Trophoblast cell (in vitro differentiated cells and primary cell): ENCODE results near the gene POU3F3.

Experiments
- DNase-seq, 2 donors: peaks; one replicate each; pipeline ENCODE4 v3.0.0-alpha.2; 2016
- H2AFZ ChIP-seq: 2 replicates; pipeline ENCODE4 v1.6.1; 2013; ENCODE audit warnings: low read length, moderate library complexity, mild to moderate bottlenecking; ENCODE audit not compliant: insufficient read depth, poor library complexity
- H2AK5ac ChIP-seq: 2 replicates; pipeline ENCODE4 v1.6.1; 2013; ENCODE audit warnings: mild to moderate bottlenecking, low read length
- H2BK120ac ChIP-seq: 2 replicates; pipeline ENCODE4 v1.6.1; 2013; ENCODE audit warnings: low read length, mild to moderate bottlenecking, moderate library complexity; ENCODE audit not compliant: insufficient read depth, poor library complexity
- H2BK12ac ChIP-seq: 2 replicates; pipeline ENCODE4 v1.6.1; 2013; ENCODE audit warnings: mild to moderate bottlenecking, low read length, moderate library complexity
- H2BK5ac ChIP-seq: 2 replicates; pipeline ENCODE4 v1.6.1; 2013; ENCODE audit warnings: low read length, low read depth, moderate library complexity, mild to moderate bottlenecking; ENCODE audit not compliant: poor library complexity
- H3K14ac ChIP-seq: 2 replicates; pipeline ENCODE4 v1.6.1; 2013; ENCODE audit warnings: mild to moderate bottlenecking, low read length
- H3K18ac ChIP-seq: 2 replicates; pipeline ENCODE4 v1.6.1; 2013; ENCODE audit warnings: mild to moderate bottlenecking, low read length
- H3K23ac ChIP-seq: 2 replicates; pipeline ENCODE4 v1.6.1; 2013; ENCODE audit warnings: low read length
- H3K27ac ChIP-seq: 2 replicates; pipeline ENCODE4 v1.5.1; 2013; ENCODE audit warnings: low read depth, mild to moderate bottlenecking, inconsistent platforms, low read length, moderate library complexity
- H3K27me3 ChIP-seq: 2 replicates; pipeline ENCODE4 v1.6.1; 2013; ENCODE audit warnings: inconsistent platforms, mild to moderate bottlenecking, low read length, moderate library complexity; ENCODE audit not compliant: insufficient read depth
- H3K36me3 ChIP-seq, 2 experiments: 1 replicate in 1 of 2; 2 replicates in 1 of 2; pipeline ENCODE4 v1.6.1; 2013; ENCODE audit warnings: low read length in 2 of 2, mild to moderate bottlenecking in 2 of 2, moderate library complexity in 1 of 2; ENCODE audit not compliant: insufficient read depth in 2 of 2, control insufficient read depth in 1 of 2
- H3K4ac ChIP-seq: 2 replicates; pipeline ENCODE4 v1.6.1; 2013; ENCODE audit warnings: low read depth, mild to moderate bottlenecking, low read length, moderate library complexity
- H3K4me1 ChIP-seq, 2 experiments: 1 replicate in 1 of 2; 2 replicates in 1 of 2; pipeline ENCODE4 v1.6.1; 2013; ENCODE audit warnings: low read length in 2 of 2, mild to moderate bottlenecking in 2 of 2, moderate library complexity in 1 of 2; ENCODE audit not compliant: insufficient read depth in 2 of 2, control insufficient read depth in 1 of 2
- H3K4me2 ChIP-seq: 2 replicates; pipeline ENCODE4 v1.6.1; 2013; ENCODE audit warnings: inconsistent platforms, mild to moderate bottlenecking, low read length, moderate library complexity
- H3K4me3 ChIP-seq: 2 replicates; pipeline ENCODE4 v1.5.1; 2013; ENCODE audit warnings: mild to moderate bottlenecking, low read depth, low read length, inconsistent platforms
- H3K79me1 ChIP-seq: one replicate; pipeline ENCODE4 v1.6.1; 2013; ENCODE audit warnings: low read length
- H3K79me2 ChIP-seq: 2 replicates; pipeline ENCODE4 v1.6.1; 2013; ENCODE audit warnings: low read length, mild to moderate bottlenecking; ENCODE audit not compliant: control insufficient read depth, insufficient read depth, poor library complexity
- H3K9ac ChIP-seq: 2 replicates; pipeline ENCODE4 v1.6.1; 2013; ENCODE audit warnings: mild to moderate bottlenecking, low read length
- H3K9me3 ChIP-seq: 2 replicates; pipeline ENCODE4 v1.6.1; 2013; ENCODE audit warnings: low read depth, mild to moderate bottlenecking, control low read depth, inconsistent platforms, low read length; ENCODE audit not compliant: insufficient read depth
- H4K12ac ChIP-seq: 2 replicates; pipeline ENCODE4 v1.6.1; 2013; ENCODE audit warnings: low read depth, mild to moderate bottlenecking, low read length, moderate library complexity
- H4K8ac ChIP-seq: 2 replicates; pipeline ENCODE4 v1.6.1; 2013; ENCODE audit warnings: low read depth, mild to moderate bottlenecking, low read length, moderate library complexity
- H4K91ac ChIP-seq: one replicate; pipeline ENCODE4 v1.6.1; 2013; ENCODE audit warnings: low read depth, mild to moderate bottlenecking, low read length, moderate library complexity
- WGBS: extraction: QIAGEN DNeasy Blood & Tissue Kit; methylation state at CpG from one replicate; pipeline ENCODE4 v1.1.7; 2013; ENCODE audit warnings: missing lambda C conversion rate; ENCODE audit not compliant: insufficient read length, insufficient coverage; ENCODE audit errors: extremely low coverage; 5-methylcytosine and 5-hydroxymethylcytosine counted together

Gene POU3F3

GRCh38 chr2:104845552-104845931, 8.4 kb upstream of the POU3F3 start:
- peaks cover 71% of the 10 kb centered on the region for H3K27me3 ChIP-seq
- no peak overlapping the region for H3K18ac ChIP-seq
- H3K4me2 ChIP-seq: no peak overlapping the region
- H3K9me3 ChIP-seq: peaks cover 2% of the 10 kb centered on the region
- no peak overlapping the region for H4K91ac ChIP-seq
- no peak overlapping the region for H2AFZ ChIP-seq
- H3K36me3 ChIP-seq: no peaks in the 10 kb centered on the region
- no peak overlapping the region for H4K8ac ChIP-seq
- peaks cover 16 to 20% of the 10 kb centered on the region in 2 experiments for H3K4me1 ChIP-seq
- H2BK5ac ChIP-seq: no peak overlapping the region
- no peak overlapping the region for H3K9ac ChIP-seq
- H3K4me3 ChIP-seq: no peak overlapping the region
- no peak overlapping the region for H3K27ac ChIP-seq
- H2BK120ac ChIP-seq: no peak overlapping the region
- no peak overlapping the region for H4K12ac ChIP-seq
- no peaks in the 10 kb centered on the region for H3K79me1 ChIP-seq
- no peak overlapping the region for H2AK5ac ChIP-seq
- DNase-seq: no peak
- no peaks in the 10 kb centered on the region for H3K79me2 ChIP-seq
- no CpG with 5 or more reads among the region's 13 CpGs for WGBS
- no peak overlapping the region for H3K4ac ChIP-seq
- H3K14ac ChIP-seq: no peak overlapping the region
- H2BK12ac ChIP-seq: no peak overlapping the region
- no peak overlapping the region for H3K23ac ChIP-seq

DNA sequence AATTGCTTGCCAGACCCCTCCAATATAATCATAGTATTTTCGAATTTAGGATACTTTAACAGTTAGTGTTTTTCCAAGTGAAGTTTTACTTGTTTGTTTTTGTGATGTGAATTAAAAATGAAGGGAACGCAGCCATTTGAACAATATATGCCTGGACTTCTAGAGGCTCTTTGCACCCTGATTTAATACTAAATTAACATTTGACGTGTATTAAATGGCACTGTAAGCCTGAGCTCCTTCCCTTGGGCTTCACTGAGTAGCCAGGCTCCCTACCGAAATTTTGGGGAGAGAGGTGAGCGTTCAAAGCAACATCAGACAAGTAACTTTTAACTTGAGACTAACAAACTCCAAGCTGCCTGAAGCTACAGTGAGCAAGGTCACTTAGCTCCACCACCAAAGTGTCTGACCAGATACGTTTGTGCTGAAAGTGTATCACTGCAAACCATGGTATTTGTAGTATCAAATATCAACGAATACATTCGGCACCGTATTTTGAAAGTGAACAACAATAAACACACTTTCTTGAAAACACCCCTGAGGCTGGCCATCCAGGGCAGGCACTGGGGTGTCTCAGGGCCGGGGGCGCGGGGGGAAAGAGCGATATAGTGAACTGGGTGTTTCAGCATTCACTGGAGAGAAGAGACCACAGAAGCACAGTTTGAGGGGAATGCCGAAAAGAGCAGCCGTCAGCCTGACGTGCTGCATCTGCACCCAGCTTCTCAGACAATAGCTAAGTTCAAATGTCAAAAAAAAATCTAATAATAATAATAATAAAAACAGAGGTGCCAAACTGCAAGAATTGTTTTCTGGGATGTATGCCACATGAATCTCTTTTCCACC, 7.7 kb upstream of the POU3F3 start:
- Histone ChIP-seq H4K12ac (no peak overlapping the region), H3K9me3 (peaks cover 2% of the 10 kb centered on the region), H3K79me2 (no peaks in the 10 kb centered on the region), H3K9ac (no peak overlapping the region), H3K27ac (no peak overlapping the region), H3K4me1 (peaks cover 16 to 20% of the 10 kb centered on the region in 2 experiments), H3K27me3 (peaks cover 77% of the 10 kb centered on the region), H2BK5ac (no peak overlapping the region), H2AFZ (no peak overlapping the region), H3K36me3 (no peaks in the 10 kb centered on the region), H3K18ac (no peak overlapping the region), H2BK12ac (no peak overlapping the region), H3K4ac (no peak overlapping the region), H4K8ac (no peak overlapping the region), H2BK120ac (no peak overlapping the region), H3K4me3 (no peak overlapping the region), H3K79me1 (no peaks in the 10 kb centered on the region), H3K4me2 (no peak overlapping the region), H4K91ac (no peak overlapping the region), H2AK5ac (no peak overlapping the region), H3K23ac (no peak overlapping the region), H3K14ac (no peak overlapping the region)
- DNase-seq: no peak
- WGBS: no CpG with 5 or more reads among the region's 16 CpGs

DNA sequence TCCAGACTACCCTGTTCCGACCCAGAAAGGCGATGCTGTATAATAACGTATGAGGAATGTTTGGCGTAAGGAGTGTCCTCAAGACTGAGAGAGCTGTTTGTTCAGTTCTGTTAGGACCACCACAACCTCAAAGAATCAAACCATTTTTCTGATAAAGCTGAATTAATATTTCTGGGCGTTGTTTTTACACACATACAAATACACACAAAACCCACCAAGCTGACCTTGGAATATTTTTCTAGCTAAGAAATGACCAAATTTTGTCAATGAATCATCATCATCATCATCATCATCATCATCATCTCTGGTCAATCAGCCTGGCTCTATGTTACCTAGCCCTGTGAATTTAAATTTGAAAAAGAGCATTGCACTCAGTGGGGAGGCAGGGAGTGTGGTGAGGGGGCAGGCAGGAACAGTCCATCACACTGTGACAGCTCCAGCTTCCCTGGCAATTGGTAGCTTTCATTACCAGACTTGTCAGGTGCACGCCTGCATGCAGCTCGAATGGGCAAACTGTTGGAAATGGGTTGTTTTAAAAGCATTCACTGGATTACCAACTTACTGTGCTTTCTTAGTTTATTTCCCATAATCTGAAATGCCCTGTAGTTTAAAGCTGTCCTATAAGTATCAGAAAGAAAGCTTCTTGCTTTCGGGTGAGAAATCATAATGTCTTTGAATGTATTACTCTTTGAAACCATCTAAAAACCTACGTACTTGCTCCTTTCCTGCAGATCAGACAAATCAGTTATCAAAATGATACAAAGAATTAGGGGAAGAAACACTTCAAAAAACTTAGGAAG, 6.9 kb upstream of the POU3F3 start:
- no peak for DNase-seq
- Histone ChIP-seq H3K9me3 (peaks cover 2% of the 10 kb centered on the region), H3K4ac (no peak overlapping the region), H3K79me1 (no peaks in the 10 kb centered on the region), H2BK5ac (no peak overlapping the region), H3K9ac (no peak overlapping the region), H2BK12ac (no peak overlapping the region), H3K36me3 (no peaks in the 10 kb centered on the region), H4K91ac (no peak overlapping the region), H3K27ac (no peak overlapping the region), H3K79me2 (no peaks in the 10 kb centered on the region), H3K4me2 (no peak overlapping the region), H3K23ac (peak overlapping the region; percentile 87), H2AK5ac (no peak overlapping the region), H3K14ac (no peak overlapping the region), H4K8ac (no peak overlapping the region), H4K12ac (no peak overlapping the region), H2BK120ac (no peak overlapping the region), H3K18ac (no peak overlapping the region), H3K4me3 (no peak overlapping the region), H2AFZ (no peak overlapping the region), H3K27me3 (peaks cover 81% of the 10 kb centered on the region), H3K4me1 (peaks cover 16 to 20% of the 10 kb centered on the region in 2 experiments)
- no CpG with 5 or more reads among the region's 9 CpGs for WGBS

- Histone ChIP-seq H4K91ac (no peak overlapping the region), H3K18ac (no peak overlapping the region), H3K4ac (no peak overlapping the region), H2AK5ac (no peak overlapping the region), H4K8ac (no peak overlapping the region), H3K4me2 (no peak overlapping the region), H3K36me3 (no peaks in the 10 kb centered on the region), H3K9ac (no peak overlapping the region), H4K12ac (no peak overlapping the region), H3K14ac (no peak overlapping the region), H3K79me2 (no peaks in the 10 kb centered on the region), H3K4me1 (peaks cover 14 to 16% of the 10 kb centered on the region in 2 experiments), H2AFZ (no peak overlapping the region), H2BK120ac (no peak overlapping the region), H3K27ac (no peak overlapping the region), H3K27me3 (peaks cover 79% of the 10 kb centered on the region), H3K4me3 (no peak overlapping the region), H3K9me3 (peaks cover 2% of the 10 kb centered on the region), H3K23ac (no peak overlapping the region), H2BK5ac (no peak overlapping the region), H3K79me1 (no peaks in the 10 kb centered on the region), H2BK12ac (no peak overlapping the region)
- WGBS: no CpG with 5 or more reads among the region's 5 CpGs
- DNase-seq: no peak
These were observed 6.2 kb upstream of the POU3F3 start for GRCh38 chr2:104847586-104848160.
